Caco-2 (cell line): ENCODE measurements around the gene VAT1L. TPM values are rescaled to one million over a fixed set of nuclear protein-coding genes. Genes with fewer than 3 reads are reported as not detected.

Source experiments
- BruUV-seq: library from RNA; stranded (reverse); fragments of 400-500 nt; replicated peaks from 2 replicates; lab custom pipeline; 2021; lab: Mats Ljungman, UMichigan
- CTCF ChIA-PET: fragments of 300-600 bp; sonication (Branson Sonifier 250); formaldehyde crosslinking; loops from one replicate; lab custom pipeline; 2022; ENCODE audit warnings: antibody characterized with exemption; lab: Charles Lee
- POLR2A ChIA-PET: fragments of 300-600 bp; sonication (Branson Sonifier 250); formaldehyde crosslinking; loops from one replicate; lab custom pipeline; 2022; ENCODE audit warnings: antibody characterized with exemption; lab: Charles Lee
- DNase-seq, 2 experiments: peaks; one replicate each; pipeline versions ENCODE4 v3.0.0 to v3.0.0-alpha.2; 2020 to 2022
- H3K27me3 ChIP-seq: replicated peaks from 2 replicates; pipeline ENCODE4 v1.6.0; 2011; ENCODE audit warnings: low read length; ENCODE audit not compliant: control insufficient read depth, insufficient read depth
- H3K36me3 ChIP-seq: 2 replicates; pipeline ENCODE4 v1.5.1; 2011; ENCODE audit warnings: low read length; ENCODE audit not compliant: control insufficient read depth, insufficient read depth
- H3K4me1 ChIP-seq: fragments of 250-450 bp; sonication (Bioruptor Pico); 2 replicates; pipeline ENCODE4 v1.5.1; 2020; ENCODE audit warnings: mild to moderate bottlenecking
- H3K4me3 ChIP-seq: 2 replicates; pipeline ENCODE4 v1.5.1; 2011; ENCODE audit warnings: low read depth, mild to moderate bottlenecking, control low read depth, low read length
- H3K9me3 ChIP-seq: fragments of 250-450 bp; sonication (Bioruptor Pico); 2 replicates; pipeline ENCODE4 v1.5.1; 2020; ENCODE audit warnings: mild to moderate bottlenecking, moderate library complexity
- H3K27ac Mint-ChIP-seq: one replicate; pipeline ENCODE4 v1.8.0; 2022; ENCODE audit warnings: mixed read lengths; ENCODE audit not compliant: unreplicated experiment
- H3K27me3 Mint-ChIP-seq: one replicate; pipeline ENCODE4 v1.8.0; 2022; ENCODE audit warnings: mixed read lengths; ENCODE audit not compliant: insufficient read depth, unreplicated experiment
- H3K36me3 Mint-ChIP-seq: one replicate; pipeline ENCODE4 v1.8.0; 2022; ENCODE audit warnings: mild to moderate bottlenecking, mixed read lengths; ENCODE audit not compliant: insufficient read depth, unreplicated experiment
- H3K4me1 Mint-ChIP-seq: one replicate; pipeline ENCODE4 v1.8.0; 2022; ENCODE audit warnings: low read depth, mixed read lengths; ENCODE audit not compliant: unreplicated experiment
- H3K4me3 Mint-ChIP-seq: one replicate; pipeline ENCODE4 v1.8.0; 2022; ENCODE audit warnings: mild to moderate bottlenecking, moderate library complexity, mixed read lengths; ENCODE audit not compliant: unreplicated experiment
- H3K9me3 Mint-ChIP-seq: one replicate; pipeline ENCODE4 v1.8.0; 2022; ENCODE audit warnings: mixed read lengths; ENCODE audit not compliant: unreplicated experiment
- intact Hi-C: fragments of 100-400 bp; cut with micrococcal nuclease; formaldehyde crosslinking; loops from one replicate; pipeline ENCODE4 v1.10.0; 2022; ENCODE audit not compliant: unreplicated experiment
- total RNA-seq: library from RNA; stranded (reverse); gene quantifications from 2 replicates; pipeline ENCODE4 v1.2.3, GENCODE V29; 2022
- TF ChIP-seq, protein P1 (sequence below), 2 experiments: fragments of 200-600 bp in 1 of 2; IDR thresholded peaks; 1 replicate in 1 of 2; 2 replicates in 1 of 2; pipeline versions ENCODE4 v1.5.1 to v1.8.0; 2011 to 2022; ENCODE audit warnings: antibody characterized with exemption in 1 of 2, control low read depth in 1 of 2, inconsistent platforms in 1 of 2, low read depth in 1 of 2, low read length in 1 of 2, mild to moderate bottlenecking in 1 of 2, moderate library complexity in 1 of 2; ENCODE audit not compliant: insufficient read depth in 1 of 2, severe bottlenecking in 1 of 2, unreplicated experiment in 1 of 2

The VAT1L gene
- total RNA-seq, 1 experiment from 2014 or later, result not detected

GRCh38 chr16:77912617-77913016, 124.3 kb downstream of the VAT1L start:
- ChIA-PET POLR2A (no interaction called here), CTCF (no interaction called here)
- H3K36me3 Mint-ChIP-seq, result no peaks in the 10 kb centered on the region
- H3K4me3 Mint-ChIP-seq, result no peak overlapping the region
- H3K36me3 ChIP-seq, result no peaks in the 10 kb centered on the region
- no peaks in the 10 kb centered on the region for H3K9me3 ChIP-seq
- no peaks in the 10 kb centered on the region for H3K4me1 ChIP-seq
- no TSS peak for BruUV-seq
- DNase-seq, result no peak
- H3K27ac Mint-ChIP-seq, result no peak overlapping the region
- peaks cover 6% of the 10 kb centered on the region for H3K27me3 Mint-ChIP-seq
- intact Hi-C loops, result no loop called here
- no peaks in the 10 kb centered on the region for H3K9me3 Mint-ChIP-seq
- TF ChIP-seq, protein P1, sequence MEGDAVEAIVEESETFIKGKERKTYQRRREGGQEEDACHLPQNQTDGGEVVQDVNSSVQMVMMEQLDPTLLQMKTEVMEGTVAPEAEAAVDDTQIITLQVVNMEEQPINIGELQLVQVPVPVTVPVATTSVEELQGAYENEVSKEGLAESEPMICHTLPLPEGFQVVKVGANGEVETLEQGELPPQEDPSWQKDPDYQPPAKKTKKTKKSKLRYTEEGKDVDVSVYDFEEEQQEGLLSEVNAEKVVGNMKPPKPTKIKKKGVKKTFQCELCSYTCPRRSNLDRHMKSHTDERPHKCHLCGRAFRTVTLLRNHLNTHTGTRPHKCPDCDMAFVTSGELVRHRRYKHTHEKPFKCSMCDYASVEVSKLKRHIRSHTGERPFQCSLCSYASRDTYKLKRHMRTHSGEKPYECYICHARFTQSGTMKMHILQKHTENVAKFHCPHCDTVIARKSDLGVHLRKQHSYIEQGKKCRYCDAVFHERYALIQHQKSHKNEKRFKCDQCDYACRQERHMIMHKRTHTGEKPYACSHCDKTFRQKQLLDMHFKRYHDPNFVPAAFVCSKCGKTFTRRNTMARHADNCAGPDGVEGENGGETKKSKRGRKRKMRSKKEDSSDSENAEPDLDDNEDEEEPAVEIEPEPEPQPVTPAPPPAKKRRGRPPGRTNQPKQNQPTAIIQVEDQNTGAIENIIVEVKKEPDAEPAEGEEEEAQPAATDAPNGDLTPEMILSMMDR (IDR thresholded peaks at IDR 0.05; ENCODE audit: insufficient read depth in 1 of 2, low read depth in 1 of 2, low read length in 1 of 2, severe bottlenecking in 1 of 2, unreplicated experiment in 1 of 2), result peak in 1 of 2 experiments; percentile 1
- H3K4me1 Mint-ChIP-seq, result no peaks in the 10 kb centered on the region
- no peak overlapping the region for H3K4me3 ChIP-seq
- H3K27me3 ChIP-seq, result no peaks in the 10 kb centered on the region

- H3K4me1 Mint-ChIP-seq, result peaks cover 4% of the 10 kb centered on the region
- DNase-seq, result no peak
- Histone ChIP-seq H3K9me3 (no peaks in the 10 kb centered on the region), H3K36me3 (no peaks in the 10 kb centered on the region), H3K4me3 (no peak overlapping the region), H3K4me1 (0 out of 2 replicates have a peak, but pooled peaks cover 3% of the 10 kb centered on the region), H3K27me3 (no peaks in the 10 kb centered on the region)
- TF ChIP-seq, protein P1 (IDR thresholded peaks at IDR 0.05; ENCODE audit: insufficient read depth in 1 of 2, low read depth in 1 of 2, low read length in 1 of 2, severe bottlenecking in 1 of 2, unreplicated experiment in 1 of 2), result no peak
- peaks cover 9% of the 10 kb centered on the region for H3K27me3 Mint-ChIP-seq
- CTCF ChIA-PET, result no interaction called here
- BruUV-seq, result no TSS peak
- H3K36me3 Mint-ChIP-seq, result no peaks in the 10 kb centered on the region
- no peaks in the 10 kb centered on the region for H3K9me3 Mint-ChIP-seq
- POLR2A ChIA-PET, result no interaction called here
- intact Hi-C loops, result no loop called here
- H3K27ac Mint-ChIP-seq, result no peak overlapping the region
- no peak overlapping the region for H3K4me3 Mint-ChIP-seq
Observed at GRCh38 chr16:77913738-77914253, 125.4 kb downstream of the VAT1L start.

- TF ChIP-seq, protein P1 (IDR thresholded peaks at IDR 0.05; ENCODE audit: insufficient read depth in 1 of 2, low read depth in 1 of 2, low read length in 1 of 2, severe bottlenecking in 1 of 2, unreplicated experiment in 1 of 2), result no peak
- ChIA-PET POLR2A (no interaction called here), CTCF (interaction anchor here (0.6 kb wide), 1 partner anchor 130 kb away, joined by 8 read pairs; no protein-coding TSS in a partner anchor)
- H3K27me3 Mint-ChIP-seq, result peaks cover 10% of the 10 kb centered on the region
- peaks cover 8% of the 10 kb centered on the region for H3K4me1 Mint-ChIP-seq
- intact Hi-C loops, result no loop called here
- DNase-seq, result no peak
- BruUV-seq, result no TSS peak
- no peaks in the 10 kb centered on the region for H3K9me3 Mint-ChIP-seq
- H3K27ac Mint-ChIP-seq, result no peak overlapping the region
- H3K36me3 Mint-ChIP-seq, result no peaks in the 10 kb centered on the region
- H3K4me3 Mint-ChIP-seq, result no peak overlapping the region
- no peak overlapping the region for H3K4me3 ChIP-seq
- no peaks in the 10 kb centered on the region for H3K36me3 ChIP-seq
- H3K9me3 ChIP-seq, result no peaks in the 10 kb centered on the region
- H3K27me3 ChIP-seq, result no peaks in the 10 kb centered on the region
- 0 out of 2 replicates have a peak, but pooled peaks cover 5% of the 10 kb centered on the region for H3K4me1 ChIP-seq
Observed at GRCh38 chr16:77916111-77916510, 127.7 kb downstream of the VAT1L start.
